Measurements from ENCODE around the gene LRRC31. TPM values are rescaled to one million over a fixed set of nuclear protein-coding genes. Genes with fewer than 3 reads are reported as not detected.

LRRC31 gene
- polyA plus RNA-seq, 1 experiment, result not detected

- Histone ChIP-seq H3K9me3 (ENCODE audit: control insufficient read depth, insufficient read depth, low read length) (no peaks in the 10 kb centered on the region), H3K4me3 (ENCODE audit: low read depth, low read length) (no peak overlapping the region), H3K27me3 (ENCODE audit: control insufficient read depth, insufficient read depth, low read length) (no peaks in the 10 kb centered on the region), H3K27ac (ENCODE audit: low read depth, low read length) (no peak overlapping the region)
- CTCF ChIA-PET, result no interaction called here
- no peak for DNase-seq (ENCODE audit: low read depth, low spot score)
- TF ChIP-seq CTCF (IDR thresholded peaks at IDR 0.05; ENCODE audit: low read depth, low read length), result no peak
- POLR2A ChIA-PET, result no interaction called here
Observed at GRCh38 chr3:169894110-169894509, 24.4 kb upstream of the LRRC31 start.

GRCh38 chr3:169891886-169892285 is 22.2 kb upstream of the LRRC31 start:
- DNase-seq (ENCODE audit: low read depth, low spot score), result no peak
- POLR2A ChIA-PET, result no interaction called here
- TF ChIP-seq CTCF (IDR thresholded peaks at IDR 0.05; ENCODE audit: low read depth, low read length), result no peak
- Histone ChIP-seq H3K4me3 (ENCODE audit: low read depth, low read length) (no peak overlapping the region), H3K27ac (ENCODE audit: low read depth, low read length) (no peak overlapping the region), H3K27me3 (ENCODE audit: control insufficient read depth, insufficient read depth, low read length) (no peaks in the 10 kb centered on the region), H3K9me3 (ENCODE audit: control insufficient read depth, insufficient read depth, low read length) (no peaks in the 10 kb centered on the region)
- CTCF ChIA-PET, result no interaction called here

GRCh38 chr3:169886671-169887070 is 16.9 kb upstream of the LRRC31 start:
- no peaks in the 10 kb centered on the region for H3K27me3 ChIP-seq (ENCODE audit: control insufficient read depth, insufficient read depth, low read length)
- CTCF ChIA-PET, result no interaction called here
- no peak for TF ChIP-seq CTCF (IDR thresholded peaks at IDR 0.05; ENCODE audit: low read depth, low read length)
- POLR2A ChIA-PET, result no interaction called here
- H3K4me3 ChIP-seq (ENCODE audit: low read depth, low read length), result no peak overlapping the region
- no peaks in the 10 kb centered on the region for H3K9me3 ChIP-seq (ENCODE audit: control insufficient read depth, insufficient read depth, low read length)
- no peak overlapping the region for H3K27ac ChIP-seq (ENCODE audit: low read depth, low read length)
- DNase-seq (ENCODE audit: low read depth, low spot score), result peak; percentile 1

GRCh38 chr3:169880576-169881250 is 11.0 kb upstream of the LRRC31 start:
- POLR2A ChIA-PET, result no interaction called here
- Histone ChIP-seq H3K27ac (ENCODE audit: low read depth, low read length) (no peak overlapping the region), H3K27me3 (ENCODE audit: control insufficient read depth, insufficient read depth, low read length) (no peaks in the 10 kb centered on the region), H3K9me3 (ENCODE audit: control insufficient read depth, insufficient read depth, low read length) (no peaks in the 10 kb centered on the region), H3K4me3 (ENCODE audit: low read depth, low read length) (no peak overlapping the region)
- TF ChIP-seq CTCF (IDR thresholded peaks at IDR 0.05; ENCODE audit: low read depth, low read length), result no peak
- CTCF ChIA-PET, result no interaction called here
- DNase-seq (ENCODE audit: low read depth, low spot score), result no peak

GRCh38 chr3:169879845-169880575 is 10.3 kb upstream of the LRRC31 start:
- no peak for TF ChIP-seq CTCF (IDR thresholded peaks at IDR 0.05; ENCODE audit: low read depth, low read length)
- POLR2A ChIA-PET, result no interaction called here
- CTCF ChIA-PET, result no interaction called here
- no peaks in the 10 kb centered on the region for H3K27me3 ChIP-seq (ENCODE audit: control insufficient read depth, insufficient read depth, low read length)
- H3K4me3 ChIP-seq (ENCODE audit: low read depth, low read length), result no peak overlapping the region
- no peaks in the 10 kb centered on the region for H3K9me3 ChIP-seq (ENCODE audit: control insufficient read depth, insufficient read depth, low read length)
- no peak for DNase-seq (ENCODE audit: low read depth, low spot score)
- H3K27ac ChIP-seq (ENCODE audit: low read depth, low read length), result no peak overlapping the region

Data from AG04450 (cell line).